ENCODE results near the gene DOK7.

- TF ChIP-seq CTCF (IDR thresholded peaks at IDR 0.05; ENCODE audit: borderline replicate concordance, extremely low read depth, low read length, poor library complexity, severe bottlenecking), result no peak
- TF ChIP-seq EZH2 (IDR thresholded peaks at IDR 0.05; ENCODE audit: borderline replicate concordance, low read depth, low read length, severe bottlenecking), result no peak
Measured at GRCh38 chr4:3516061-3516835, 53.1 kb downstream of the DOK7 start.
